Activated naive CD8-positive, alpha-beta T cell treated with anti-CD3 and anti-CD28 coated beads, Interleukin-2, amount 10 ng/mL, durations not matched to agents 7 days and 5 days (primary cell): ENCODE measurements around the gene TSPEAR. TPM values are rescaled to one million over a fixed set of nuclear protein-coding genes. Genes with fewer than 3 reads are reported as not detected.
"Not testable (repeated sequence)": the region's sequence is repeated elsewhere in the genome, so short reads cannot be mapped to it uniquely, and the experiment has no call there.

ENCODE experiments used
- ATAC-seq: fragments of 150-1000 bp; cut with Tn5 transposase; one replicate; pipeline ENCODE4 v1.10.0; 2021; ENCODE audit warnings: low read depth, moderate library complexity
- POLR2A ChIA-PET: fragments of 350-600 bp; sonication (Branson Sonifier 250); formaldehyde crosslinking; loops from one replicate; lab custom pipeline; 2021; ENCODE audit warnings: antibody characterized with exemption; lab: Charles Lee
- DNase-seq: peaks from one replicate; pipeline ENCODE4 v3.0.0; 2021
- H3K27ac Mint-ChIP-seq: one replicate; pipeline ENCODE4 v1.8.0; 2022; ENCODE audit warnings: mild to moderate bottlenecking, mixed read lengths
- H3K27me3 Mint-ChIP-seq: one replicate; pipeline ENCODE4 v1.8.0; 2022; ENCODE audit warnings: mild to moderate bottlenecking, moderate library complexity, mixed read lengths
- H3K36me3 Mint-ChIP-seq: one replicate; pipeline ENCODE4 v1.8.0; 2021; ENCODE audit warnings: mild to moderate bottlenecking, mixed read lengths
- H3K4me1 Mint-ChIP-seq: one replicate; pipeline ENCODE4 v1.8.0; 2021; ENCODE audit warnings: mixed read lengths
- H3K4me3 Mint-ChIP-seq: one replicate; pipeline ENCODE4 v1.8.0; 2022; ENCODE audit warnings: mild to moderate bottlenecking, moderate library complexity, mixed read lengths
- H3K9me3 Mint-ChIP-seq: one replicate; pipeline ENCODE4 v1.8.0; 2021; ENCODE audit warnings: mixed read lengths
- total RNA-seq, 2 experiments: library from RNA; stranded (reverse); gene quantifications; one replicate each; pipeline ENCODE4 v1.2.3, GENCODE V29; 2021

The TSPEAR gene
- total RNA-seq, 2 experiments from 2014 or later = not detected

- Mint-ChIP-seq H3K4me3 (no peak overlapping the region), H3K36me3 (no peaks in the 10 kb centered on the region), H3K27me3 (peaks cover 64% of the 10 kb centered on the region), H3K27ac (no peak overlapping the region), H3K4me1 (no peaks in the 10 kb centered on the region), H3K9me3 (peaks cover 4% of the 10 kb centered on the region)
- POLR2A ChIA-PET = no interaction called here
- DNase-seq = no peak
- no peak for ATAC-seq
These were observed 11.0 kb downstream of the TSPEAR start for GRCh38 chr21:44700101-44701022.

- POLR2A ChIA-PET = no interaction called here
- H3K4me1 Mint-ChIP-seq = no peaks in the 10 kb centered on the region
- no peaks in the 10 kb centered on the region for H3K9me3 Mint-ChIP-seq
- H3K4me3 Mint-ChIP-seq = no peak overlapping the region
- H3K36me3 Mint-ChIP-seq = no peaks in the 10 kb centered on the region
- DNase-seq = no peak
- H3K27ac Mint-ChIP-seq = no peak overlapping the region
- peaks cover 56% of the 10 kb centered on the region for H3K27me3 Mint-ChIP-seq
- no peak for ATAC-seq
These were observed 11.8 kb downstream of the TSPEAR start for GRCh38 chr21:44699502-44700001.

DNA sequence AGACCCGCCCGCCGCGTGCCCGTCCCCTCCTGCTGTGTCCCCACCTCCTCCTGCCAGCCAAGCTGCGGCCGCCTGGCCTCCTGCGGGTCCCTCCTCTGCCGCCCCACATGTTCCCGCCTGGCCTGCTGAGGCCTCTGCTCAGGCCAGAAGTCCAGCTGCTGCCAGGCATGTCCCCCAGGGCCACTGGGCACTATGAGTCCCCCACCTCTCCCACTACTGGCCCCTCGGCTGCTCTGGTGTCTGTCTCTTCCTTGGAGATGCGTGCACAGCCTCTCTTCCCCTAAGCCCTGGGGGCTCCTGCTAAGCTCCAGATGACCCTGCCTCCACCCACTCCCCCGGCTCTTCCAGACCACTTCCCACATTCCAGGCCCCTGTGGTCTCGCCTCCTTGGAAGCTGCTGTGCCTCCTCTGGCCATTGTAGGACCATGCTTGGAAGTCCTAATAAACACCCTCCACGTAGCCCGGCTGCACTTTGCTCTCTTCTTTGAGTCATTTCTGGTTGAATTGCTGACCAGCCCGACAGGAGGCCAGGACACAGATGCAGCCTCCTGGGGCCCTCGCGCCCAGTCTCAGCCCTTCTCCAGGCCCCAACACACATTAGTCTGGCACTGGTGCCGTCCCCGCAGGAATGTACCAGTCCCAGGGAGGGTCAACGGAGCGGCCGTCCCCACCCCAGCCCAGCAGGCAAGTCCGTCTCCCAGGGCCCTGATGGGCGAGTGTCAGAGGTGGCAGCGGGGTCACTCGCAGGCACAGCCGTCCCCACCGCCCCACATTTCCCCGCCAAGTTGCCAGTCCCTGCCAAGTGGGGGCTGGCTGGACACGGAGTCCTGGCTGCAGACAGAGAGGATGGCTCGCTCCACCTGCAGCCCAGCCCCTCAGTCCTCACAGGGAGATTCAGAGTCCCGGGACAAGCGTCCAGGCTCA is 13.3 kb downstream of the TSPEAR start:
- POLR2A ChIA-PET = no interaction called here
- ATAC-seq = no peak

DNA sequence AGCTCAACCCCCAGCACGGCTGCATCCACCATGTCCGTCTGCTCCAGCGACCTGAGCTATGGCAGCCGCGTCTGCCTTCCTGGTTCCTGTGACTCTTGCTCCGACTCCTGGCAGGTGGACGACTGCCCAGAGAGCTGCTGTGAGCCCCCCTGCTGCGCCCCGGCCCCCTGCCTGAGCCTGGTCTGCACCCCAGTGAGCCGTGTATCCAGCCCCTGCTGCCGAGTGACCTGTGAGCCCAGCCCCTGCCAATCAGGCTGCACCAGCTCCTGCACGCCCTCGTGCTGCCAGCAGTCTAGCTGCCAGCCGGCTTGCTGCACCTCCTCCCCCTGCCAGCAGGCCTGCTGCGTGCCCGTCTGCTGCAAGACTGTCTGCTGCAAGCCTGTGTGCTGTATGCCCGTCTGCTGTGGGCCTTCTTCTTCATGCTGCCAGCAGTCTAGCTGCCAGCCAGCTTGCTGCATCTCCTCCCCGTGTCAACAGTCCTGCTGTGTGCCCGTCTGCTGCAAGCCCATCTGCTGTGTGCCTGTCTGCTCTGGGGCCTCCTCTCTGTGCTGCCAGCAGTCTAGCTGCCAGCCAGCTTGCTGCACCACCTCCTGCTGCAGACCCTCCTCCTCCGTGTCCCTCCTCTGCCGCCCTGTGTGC is 14.1 kb downstream of the TSPEAR start, which contains the start of gene KRTAP10-12:
Gene KRTAP10-12, plus strand, starts transcription at position 1 of the 639 bp plus-strand sequence. Its CDS starts 30 bp downstream, at position 31.
- DNase-seq, ATAC-seq, H3K4me1 Mint-ChIP-seq, H3K9me3 Mint-ChIP-seq, H3K36me3 Mint-ChIP-seq, H3K4me3 Mint-ChIP-seq, POLR2A ChIA-PET, H3K27ac Mint-ChIP-seq: not testable (repeated sequence)
- H3K27me3 Mint-ChIP-seq = peaks cover 45% of the 10 kb centered on the region

More for the DNA sequence above, 13.3 kb downstream of the TSPEAR start:
- Mint-ChIP-seq H3K4me3 (no peak overlapping the region), H3K36me3 (no peaks in the 10 kb centered on the region), H3K27me3 (peaks cover 49% of the 10 kb centered on the region), H3K4me1 (no peaks in the 10 kb centered on the region), H3K27ac (no peak overlapping the region), H3K9me3 (no peaks in the 10 kb centered on the region)
- no peak for DNase-seq

GRCh38 chr21:44696572-44696971 is 14.8 kb downstream of the TSPEAR start:
- Mint-ChIP-seq H3K9me3 (peaks cover 4% of the 10 kb centered on the region), H3K27ac (no peak overlapping the region), H3K4me3 (no peak overlapping the region), H3K36me3 (no peaks in the 10 kb centered on the region), H3K27me3 (peaks cover 41% of the 10 kb centered on the region), H3K4me1 (no peaks in the 10 kb centered on the region)
- POLR2A ChIA-PET = no interaction called here
- DNase-seq = no peak
- no peak for ATAC-seq

- no peaks in the 10 kb centered on the region for H3K36me3 Mint-ChIP-seq
- POLR2A ChIA-PET = no interaction called here
- no peaks in the 10 kb centered on the region for H3K4me1 Mint-ChIP-seq
- ATAC-seq (no peak), DNase-seq (no peak)
- peaks cover 5% of the 10 kb centered on the region for H3K9me3 Mint-ChIP-seq
- no peak overlapping the region for H3K4me3 Mint-ChIP-seq
- H3K27me3 Mint-ChIP-seq = peaks cover 37% of the 10 kb centered on the region
- no peak overlapping the region for H3K27ac Mint-ChIP-seq
These were observed 15.7 kb downstream of the TSPEAR start for GRCh38 chr21:44695641-44696040.

DNA sequence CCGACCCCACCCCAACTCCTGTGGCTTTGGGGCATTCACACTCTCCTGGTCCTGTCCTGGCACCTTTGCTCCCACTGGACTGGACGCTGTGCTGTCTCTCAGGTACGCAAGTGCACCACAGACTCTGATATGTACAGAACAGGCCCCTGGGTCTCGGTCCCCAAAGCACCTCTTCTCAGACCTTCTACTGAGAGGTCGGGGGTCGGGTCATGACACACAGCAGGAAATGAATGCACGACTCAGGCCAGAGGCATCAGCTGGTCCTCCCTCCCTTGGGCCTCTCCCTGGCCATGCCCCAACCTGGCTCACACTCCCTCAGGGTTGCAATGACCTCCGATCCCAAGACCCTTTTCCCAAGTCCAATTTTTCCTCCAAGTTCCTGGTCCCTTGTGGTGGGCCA is 16.2 kb downstream of the TSPEAR start:
- Mint-ChIP-seq H3K4me1 (no peaks in the 10 kb centered on the region), H3K27me3 (peaks cover 37% of the 10 kb centered on the region)
- POLR2A ChIA-PET = no interaction called here

GRCh38 chr21:44694776-44695175 is 16.6 kb downstream of the TSPEAR start:
- no peak overlapping the region for H3K27ac Mint-ChIP-seq
- no peak for ATAC-seq
- H3K36me3 Mint-ChIP-seq = no peaks in the 10 kb centered on the region
- no peak overlapping the region for H3K4me3 Mint-ChIP-seq
- POLR2A ChIA-PET = no interaction called here
- H3K9me3 Mint-ChIP-seq = peaks cover 5% of the 10 kb centered on the region
- H3K27me3 Mint-ChIP-seq = peaks cover 34% of the 10 kb centered on the region
- no peak for DNase-seq
- H3K4me1 Mint-ChIP-seq = no peaks in the 10 kb centered on the region

More for the DNA sequence above, 16.2 kb downstream of the TSPEAR start:
- no peaks in the 10 kb centered on the region for H3K36me3 Mint-ChIP-seq
- no peak for DNase-seq
- no peak overlapping the region for H3K4me3 Mint-ChIP-seq
- no peak for ATAC-seq
- peaks cover 5% of the 10 kb centered on the region for H3K9me3 Mint-ChIP-seq
- no peak overlapping the region for H3K27ac Mint-ChIP-seq

- peaks cover 22% of the 10 kb centered on the region for H3K27me3 Mint-ChIP-seq
- no peak for ATAC-seq
- no peaks in the 10 kb centered on the region for H3K36me3 Mint-ChIP-seq
- H3K4me1 Mint-ChIP-seq = no peaks in the 10 kb centered on the region
- peaks cover 5% of the 10 kb centered on the region for H3K9me3 Mint-ChIP-seq
- DNase-seq = no peak
- no peak overlapping the region for H3K27ac Mint-ChIP-seq
- POLR2A ChIA-PET = no interaction called here
- H3K4me3 Mint-ChIP-seq = no peak overlapping the region
These were observed 18.4 kb downstream of the TSPEAR start for GRCh38 chr21:44692798-44693512.

GRCh38 chr21:44691686-44692085 is 19.7 kb downstream of the TSPEAR start:
- ATAC-seq (no peak), DNase-seq (no peak)
- Mint-ChIP-seq H3K4me1 (no peaks in the 10 kb centered on the region), H3K27ac (no peak overlapping the region), H3K27me3 (peaks cover 10% of the 10 kb centered on the region), H3K9me3 (peaks cover 5% of the 10 kb centered on the region), H3K36me3 (no peaks in the 10 kb centered on the region), H3K4me3 (no peak overlapping the region)
- POLR2A ChIA-PET = no interaction called here

- H3K36me3 Mint-ChIP-seq, ATAC-seq, H3K9me3 Mint-ChIP-seq, POLR2A ChIA-PET, H3K4me3 Mint-ChIP-seq, H3K27me3 Mint-ChIP-seq, H3K27ac Mint-ChIP-seq, H3K4me1 Mint-ChIP-seq, DNase-seq: not testable (repeated sequence)
These were observed 21.6 kb downstream of the TSPEAR start for GRCh38 chr21:44689740-44690139.

DNA sequence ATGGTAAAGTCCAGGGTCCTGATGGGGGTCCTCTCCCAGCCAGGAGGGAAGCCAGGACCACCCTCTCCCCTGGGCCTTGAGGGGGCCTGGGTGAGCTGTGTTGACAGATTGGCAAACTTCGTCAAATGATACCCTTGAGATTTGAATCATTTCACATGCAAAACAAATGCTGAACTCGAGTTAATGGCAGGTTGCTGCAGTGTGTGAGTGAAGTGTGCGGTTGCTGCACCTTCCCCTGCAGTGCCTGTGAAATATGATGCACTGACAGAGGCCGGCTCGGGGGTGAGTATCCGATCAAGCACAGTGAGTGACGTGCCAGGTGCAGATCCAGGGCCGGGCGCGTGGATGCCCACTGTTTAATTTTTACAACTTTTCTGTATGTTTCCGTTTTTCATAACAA is 23.7 kb downstream of the TSPEAR start:
- Mint-ChIP-seq H3K27me3 (peaks cover 3% of the 10 kb centered on the region), H3K36me3 (no peaks in the 10 kb centered on the region), H3K9me3 (peaks cover 3% of the 10 kb centered on the region), H3K27ac (no peak overlapping the region), H3K4me3 (no peak overlapping the region), H3K4me1 (peaks cover 5% of the 10 kb centered on the region)
- no peak for DNase-seq
- no peak for ATAC-seq
- POLR2A ChIA-PET = no interaction called here
